HepG2 (cell line): ENCODE results near the gene ABCB8.

Source experiments
- BCL6 ChIP-seq: IDR thresholded peaks from 2 replicates; pipeline ENCODE4 v1.6.1; 2016; ENCODE audit warnings: missing genetic modification reagents, missing compliant biosample characterization
- MAX ChIP-seq: IDR thresholded peaks from 2 replicates; pipeline ENCODE4 v1.6.1; 2012; ENCODE audit warnings: inconsistent platforms
- MXD4 ChIP-seq: IDR thresholded peaks from 2 replicates; pipeline ENCODE4 v1.6.1; 2016; ENCODE audit warnings: mild to moderate bottlenecking, missing biosample characterization, missing genetic modification reagents
- SMAD3 ChIP-seq: sonication (generic); formaldehyde crosslinking; IDR thresholded peaks from 2 replicates; pipeline ENCODE4 v1.4.0; 2020; ENCODE audit warnings: missing genetic modification reagents
- YY1 ChIP-seq: IDR thresholded peaks from 2 replicates; pipeline ENCODE4 v1.6.1; 2011; ENCODE audit warnings: low read length, low read depth, moderate library complexity, mild to moderate bottlenecking; ENCODE audit not compliant: insufficient read depth, insufficient replicate concordance
- ZFX ChIP-seq: sonication (generic); formaldehyde crosslinking; IDR thresholded peaks from 2 replicates; pipeline ENCODE4 v1.4.0; 2020; ENCODE audit warnings: mild to moderate bottlenecking, low read depth, missing genetic modification reagents, moderate library complexity
- ZNF891 ChIP-seq: sonication (generic); formaldehyde crosslinking; IDR thresholded peaks from 2 replicates; pipeline ENCODE4 v1.5.0; 2020; ENCODE audit warnings: mild to moderate bottlenecking, missing genetic modification reagents
- TF ChIP-seq, protein P1 (sequence below): sonication (generic); formaldehyde crosslinking; IDR thresholded peaks from 2 replicates; pipeline ENCODE4 v1.5.0; 2020; ENCODE audit warnings: mild to moderate bottlenecking, missing genetic modification reagents, moderate library complexity

DNA sequence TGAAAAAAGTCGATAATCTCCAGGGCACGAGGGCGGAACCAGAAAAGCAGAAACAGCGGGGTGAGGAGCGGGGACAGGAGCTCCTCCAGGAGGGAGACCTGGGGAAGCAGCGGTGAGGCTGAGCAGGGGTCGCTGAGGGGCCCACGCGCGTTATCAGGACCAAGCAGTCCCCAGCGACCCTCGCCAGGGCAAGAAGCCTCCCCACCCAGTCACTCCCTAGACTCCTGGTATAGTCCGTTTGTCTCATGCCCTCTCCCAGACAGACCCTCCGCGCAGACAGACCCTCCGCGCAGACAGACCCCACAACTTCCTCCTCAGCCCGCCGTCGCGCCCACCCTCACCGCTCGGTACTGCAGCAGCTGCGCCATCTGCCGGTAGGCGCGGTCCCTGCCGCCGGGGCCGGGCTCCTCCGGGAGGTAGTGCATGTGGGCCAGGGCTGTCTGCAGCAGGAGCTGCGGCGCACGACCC is 10.3 kb upstream of the ABCB8 start:
- TF ChIP-seq MXD4 (CRISPR knock-in tag) (no peak), ZFX (CRISPR knock-in tag) (peak; percentile 34; the same call in 1 of the 2 replicates), SMAD3 (CRISPR knock-in tag) (no peak), BCL6 (no peak), YY1 (no peak), MAX (peak; percentile 76; the same call in 1 of the 2 replicates), ZNF891 (no peak; the same call in 1 of the 2 replicates)
- TF ChIP-seq, protein P1, sequence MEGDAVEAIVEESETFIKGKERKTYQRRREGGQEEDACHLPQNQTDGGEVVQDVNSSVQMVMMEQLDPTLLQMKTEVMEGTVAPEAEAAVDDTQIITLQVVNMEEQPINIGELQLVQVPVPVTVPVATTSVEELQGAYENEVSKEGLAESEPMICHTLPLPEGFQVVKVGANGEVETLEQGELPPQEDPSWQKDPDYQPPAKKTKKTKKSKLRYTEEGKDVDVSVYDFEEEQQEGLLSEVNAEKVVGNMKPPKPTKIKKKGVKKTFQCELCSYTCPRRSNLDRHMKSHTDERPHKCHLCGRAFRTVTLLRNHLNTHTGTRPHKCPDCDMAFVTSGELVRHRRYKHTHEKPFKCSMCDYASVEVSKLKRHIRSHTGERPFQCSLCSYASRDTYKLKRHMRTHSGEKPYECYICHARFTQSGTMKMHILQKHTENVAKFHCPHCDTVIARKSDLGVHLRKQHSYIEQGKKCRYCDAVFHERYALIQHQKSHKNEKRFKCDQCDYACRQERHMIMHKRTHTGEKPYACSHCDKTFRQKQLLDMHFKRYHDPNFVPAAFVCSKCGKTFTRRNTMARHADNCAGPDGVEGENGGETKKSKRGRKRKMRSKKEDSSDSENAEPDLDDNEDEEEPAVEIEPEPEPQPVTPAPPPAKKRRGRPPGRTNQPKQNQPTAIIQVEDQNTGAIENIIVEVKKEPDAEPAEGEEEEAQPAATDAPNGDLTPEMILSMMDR (CRISPR knock-in tag), result peak; percentile 99
